Chondrocyte (in vitro differentiated cells): Measurements from ENCODE around the gene MYH14. TPM values are rescaled to one million over a fixed set of nuclear protein-coding genes. Genes with fewer than 3 reads are reported as not detected.

Source experiments
- DNase-seq: peaks from one replicate; pipeline ENCODE4 v3.0.0; 2021; ENCODE audit warnings: mixed read lengths, low spot score
- H3K27ac Mint-ChIP-seq: one replicate; pipeline ENCODE4 v1.8.0; 2021; ENCODE audit warnings: mild to moderate bottlenecking, moderate library complexity, mixed read lengths; ENCODE audit not compliant: unreplicated experiment
- H3K27me3 Mint-ChIP-seq: 2 replicates; pipeline ENCODE4 v1.8.0; 2021; ENCODE audit warnings: low read depth, mixed read lengths
- H3K36me3 Mint-ChIP-seq: 2 replicates; pipeline ENCODE4 v1.8.0; 2021; ENCODE audit warnings: low read depth, mixed read lengths
- H3K4me1 Mint-ChIP-seq: 2 replicates; pipeline ENCODE4 v1.8.0; 2021; ENCODE audit warnings: low read depth, mild to moderate bottlenecking, mixed read lengths
- H3K4me3 Mint-ChIP-seq: one replicate; pipeline ENCODE4 v1.8.0; 2021; ENCODE audit warnings: mild to moderate bottlenecking, moderate library complexity, mixed read lengths; ENCODE audit not compliant: unreplicated experiment
- H3K9me3 Mint-ChIP-seq: 2 replicates; pipeline ENCODE4 v1.8.0; 2021; ENCODE audit warnings: low read depth, mixed read lengths
- total RNA-seq: library from RNA; stranded (reverse); gene quantifications from 3 replicates; pipeline ENCODE4 v1.2.1, GENCODE V29; 2021
- TF ChIP-seq, protein P1 (sequence below): fragments of 200-600 bp; sonication (generic); IDR thresholded peaks from 2 replicates; pipeline ENCODE4 v1.5.0; 2021; ENCODE audit warnings: antibody characterized with exemption, mild to moderate bottlenecking, moderate library complexity

Gene MYH14
- total RNA-seq, 1 donor from 2014 or later = 10.2 TPM

DNA sequence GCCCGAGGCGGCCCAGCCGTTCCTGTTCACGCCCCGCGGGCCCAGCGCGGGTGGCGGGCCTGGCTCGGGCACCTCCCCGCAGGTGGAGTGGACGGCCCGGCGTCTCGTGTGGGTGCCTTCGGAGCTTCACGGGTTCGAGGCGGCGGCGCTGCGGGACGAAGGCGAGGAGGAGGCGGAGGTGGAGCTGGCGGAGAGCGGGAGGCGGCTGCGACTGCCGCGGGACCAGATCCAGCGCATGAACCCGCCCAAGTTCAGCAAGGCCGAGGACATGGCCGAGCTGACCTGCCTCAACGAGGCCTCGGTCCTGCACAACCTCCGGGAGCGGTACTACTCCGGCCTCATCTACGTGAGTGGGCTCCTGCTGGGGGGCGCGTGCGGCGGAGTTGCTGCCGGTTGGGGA, 7.0 kb downstream of the MYH14 start:
- Mint-ChIP-seq H3K36me3 (peaks cover 5% of the 10 kb centered on the region), H3K9me3 (peaks cover 14% of the 10 kb centered on the region), H3K4me1 (no peaks in the 10 kb centered on the region), H3K27ac (no peak overlapping the region), H3K4me3 (no peak overlapping the region), H3K27me3 (peaks cover 6% of the 10 kb centered on the region)
- peak; percentile 81 for DNase-seq
- TF ChIP-seq, protein P1, sequence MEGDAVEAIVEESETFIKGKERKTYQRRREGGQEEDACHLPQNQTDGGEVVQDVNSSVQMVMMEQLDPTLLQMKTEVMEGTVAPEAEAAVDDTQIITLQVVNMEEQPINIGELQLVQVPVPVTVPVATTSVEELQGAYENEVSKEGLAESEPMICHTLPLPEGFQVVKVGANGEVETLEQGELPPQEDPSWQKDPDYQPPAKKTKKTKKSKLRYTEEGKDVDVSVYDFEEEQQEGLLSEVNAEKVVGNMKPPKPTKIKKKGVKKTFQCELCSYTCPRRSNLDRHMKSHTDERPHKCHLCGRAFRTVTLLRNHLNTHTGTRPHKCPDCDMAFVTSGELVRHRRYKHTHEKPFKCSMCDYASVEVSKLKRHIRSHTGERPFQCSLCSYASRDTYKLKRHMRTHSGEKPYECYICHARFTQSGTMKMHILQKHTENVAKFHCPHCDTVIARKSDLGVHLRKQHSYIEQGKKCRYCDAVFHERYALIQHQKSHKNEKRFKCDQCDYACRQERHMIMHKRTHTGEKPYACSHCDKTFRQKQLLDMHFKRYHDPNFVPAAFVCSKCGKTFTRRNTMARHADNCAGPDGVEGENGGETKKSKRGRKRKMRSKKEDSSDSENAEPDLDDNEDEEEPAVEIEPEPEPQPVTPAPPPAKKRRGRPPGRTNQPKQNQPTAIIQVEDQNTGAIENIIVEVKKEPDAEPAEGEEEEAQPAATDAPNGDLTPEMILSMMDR = no peak

- no peaks in the 10 kb centered on the region for H3K4me1 Mint-ChIP-seq
- H3K36me3 Mint-ChIP-seq = peaks cover 4% of the 10 kb centered on the region
- H3K27ac Mint-ChIP-seq = no peak overlapping the region
- no peak overlapping the region for H3K4me3 Mint-ChIP-seq
- no peak for DNase-seq
- TF ChIP-seq, protein P1 = no peak
- peaks cover 14% of the 10 kb centered on the region for H3K9me3 Mint-ChIP-seq
- no peaks in the 10 kb centered on the region for H3K27me3 Mint-ChIP-seq
These were observed 10.5 kb downstream of the MYH14 start for GRCh38 chr19:50213925-50214324.

GRCh38 chr19:50214699-50215543, 11.5 kb downstream of the MYH14 start:
- Mint-ChIP-seq H3K4me3 (no peak overlapping the region), H3K27me3 (no peaks in the 10 kb centered on the region), H3K36me3 (peaks cover 4% of the 10 kb centered on the region), H3K4me1 (no peaks in the 10 kb centered on the region), H3K9me3 (peaks cover 14% of the 10 kb centered on the region), H3K27ac (no peak overlapping the region)
- TF ChIP-seq, protein P1 = no peak
- DNase-seq = no peak

DNA sequence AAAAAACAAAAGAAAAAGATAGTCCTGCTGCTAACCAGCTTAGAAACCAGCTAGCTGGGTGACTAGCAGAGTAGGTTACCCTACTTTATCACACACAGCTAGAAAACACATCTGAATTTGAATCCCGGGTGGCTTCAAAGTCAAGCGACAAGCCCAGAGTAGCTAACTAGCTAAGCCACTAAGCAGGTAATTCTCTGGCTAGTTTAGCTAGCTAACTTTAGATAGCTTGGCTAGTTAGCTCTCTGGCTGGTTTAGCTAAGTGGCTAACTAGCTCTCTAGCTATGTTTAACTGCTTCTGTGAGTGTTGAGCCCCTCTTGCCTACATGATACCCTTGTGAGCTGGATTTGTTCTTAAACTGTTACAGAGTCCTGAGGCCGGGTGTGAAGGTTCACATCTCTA, 12.4 kb downstream of the MYH14 start:
- DNase-seq = no peak
- Mint-ChIP-seq H3K36me3 (peaks cover 4% of the 10 kb centered on the region), H3K27ac (no peak overlapping the region), H3K4me3 (no peak overlapping the region), H3K27me3 (no peaks in the 10 kb centered on the region), H3K9me3 (peaks cover 14% of the 10 kb centered on the region), H3K4me1 (no peaks in the 10 kb centered on the region)
- TF ChIP-seq, protein P1 = no peak

GRCh38 chr19:50221087-50221486, 17.7 kb downstream of the MYH14 start:
- Mint-ChIP-seq H3K27ac (no peak overlapping the region), H3K4me3 (no peak overlapping the region), H3K27me3 (no peaks in the 10 kb centered on the region), H3K36me3 (peaks cover 8% of the 10 kb centered on the region), H3K4me1 (no peaks in the 10 kb centered on the region), H3K9me3 (peaks cover 9% of the 10 kb centered on the region)
- DNase-seq = no peak
- TF ChIP-seq, protein P1 = no peak
